ENCODE measurements around the gene PYROXD2. TPM values are rescaled to one million over a fixed set of nuclear protein-coding genes. Genes with fewer than 3 reads are reported as not detected.

Gene PYROXD2
- total RNA-seq = 5.0 and 5.7 TPM in 2 replicates
- long read RNA-seq = 0 reads

GRCh38 chr10:98414932-98415730, at the start of gene PYROXD2:
TSS of gene PYROXD2 (minus strand) at chr10:98415182. CDS start at chr10:98415135, 47 bp downstream.
- Mint-ChIP-seq H3K9me3 (no peaks in the 10 kb centered on the region), H3K4me1 (peaks cover 22% of the 10 kb centered on the region), H3K27ac (ENCODE audit: unreplicated experiment) (peak within 1 kb of the TSS; percentile 92), H3K36me3 (ENCODE audit: low read depth) (no peaks in the 10 kb centered on the region), H3K4me3 (peak within 1 kb of the TSS; percentile 67), H3K27me3 (ENCODE audit: low read depth) (no peaks in the 10 kb centered on the region)
- peak; percentile 26 for DNase-seq (ENCODE audit: low read depth, low spot score)
- TF ChIP-seq CTCF (conservative IDR thresholded peaks at IDR 0.05) = no peak

GRCh38 chr10:98463976-98464754, 49.2 kb upstream of the PYROXD2 start:
- H3K27me3 Mint-ChIP-seq (ENCODE audit: low read depth) = peaks cover 13% of the 10 kb centered on the region
- DNase-seq (ENCODE audit: low read depth, low spot score) = no peak
- peaks cover 10% of the 10 kb centered on the region for H3K4me1 Mint-ChIP-seq
- no peaks in the 10 kb centered on the region for H3K36me3 Mint-ChIP-seq (ENCODE audit: low read depth)
- H3K9me3 Mint-ChIP-seq = no peaks in the 10 kb centered on the region
- no peak overlapping the region for H3K4me3 Mint-ChIP-seq
- TF ChIP-seq CTCF (conservative IDR thresholded peaks at IDR 0.05) = no peak
- H3K27ac Mint-ChIP-seq (ENCODE audit: unreplicated experiment) = no peak overlapping the region

- Mint-ChIP-seq H3K4me3 (no peak overlapping the region), H3K27me3 (ENCODE audit: low read depth) (peaks cover 7% of the 10 kb centered on the region), H3K36me3 (ENCODE audit: low read depth) (no peaks in the 10 kb centered on the region), H3K4me1 (peaks cover 10% of the 10 kb centered on the region), H3K27ac (ENCODE audit: unreplicated experiment) (no peak overlapping the region), H3K9me3 (no peaks in the 10 kb centered on the region)
- DNase-seq (ENCODE audit: low read depth, low spot score) = no peak
- no peak for TF ChIP-seq CTCF (conservative IDR thresholded peaks at IDR 0.05)
Observed at GRCh38 chr10:98463016-98463415, 48.0 kb upstream of the PYROXD2 start.

- H3K4me3 Mint-ChIP-seq = no peak overlapping the region
- DNase-seq (ENCODE audit: low read depth, low spot score) = no peak
- H3K4me1 Mint-ChIP-seq = peaks cover 4% of the 10 kb centered on the region
- peaks cover 10% of the 10 kb centered on the region for H3K27me3 Mint-ChIP-seq (ENCODE audit: low read depth)
- no peak for TF ChIP-seq CTCF (conservative IDR thresholded peaks at IDR 0.05)
- no peaks in the 10 kb centered on the region for H3K9me3 Mint-ChIP-seq
- no peak overlapping the region for H3K27ac Mint-ChIP-seq (ENCODE audit: unreplicated experiment)
- H3K36me3 Mint-ChIP-seq (ENCODE audit: low read depth) = no peaks in the 10 kb centered on the region
Observed at GRCh38 chr10:98461500-98461842, 46.5 kb upstream of the PYROXD2 start.

- Mint-ChIP-seq H3K4me3 (no peak overlapping the region), H3K36me3 (ENCODE audit: low read depth) (no peaks in the 10 kb centered on the region), H3K9me3 (no peaks in the 10 kb centered on the region), H3K27ac (ENCODE audit: unreplicated experiment) (no peak overlapping the region), H3K27me3 (ENCODE audit: low read depth) (peaks cover 10% of the 10 kb centered on the region), H3K4me1 (peaks cover 7% of the 10 kb centered on the region)
- no peak for DNase-seq (ENCODE audit: low read depth, low spot score)
- no peak for TF ChIP-seq CTCF (conservative IDR thresholded peaks at IDR 0.05)
Observed at GRCh38 chr10:98460837-98461499, 46.0 kb upstream of the PYROXD2 start.

Data from neural crest cell (in vitro differentiated cells).